Vagina (tissue), 2 donors: ENCODE measurements around the gene NOP14. TPM values are rescaled to one million over a fixed set of nuclear protein-coding genes. Genes with fewer than 3 reads are reported as not detected.

ENCODE experiments used
- DNase-seq, 2 donors: peaks; one replicate each; pipeline ENCODE4 v3.0.0-alpha.2; 2017; ENCODE audit errors: extremely low spot score in 2 of 2
- H3K27ac ChIP-seq: fragments of 200-600 bp; sonication (generic); one replicate; pipeline ENCODE4 v1.5.1; 2019
- H3K27me3 ChIP-seq: fragments of 200-600 bp; sonication (generic); one replicate; pipeline ENCODE4 v1.5.1; 2019
- H3K36me3 ChIP-seq, 2 donors: fragments of 200-600 bp; sonication (generic); one replicate each; pipeline ENCODE4 v1.5.1; 2017 to 2019
- H3K4me1 ChIP-seq: fragments of 200-600 bp; sonication (generic); one replicate; pipeline ENCODE4 v1.5.1; 2019
- H3K4me3 ChIP-seq, 2 donors: fragments of 200-600 bp; sonication (generic); 1 replicate in 1 of 2; 2 replicates in 1 of 2; pipeline ENCODE4 v1.5.1; 2016 to 2019
- H3K9me3 ChIP-seq: fragments of 200-600 bp; sonication (generic); one replicate; pipeline ENCODE4 v1.5.1; 2019
- CTCF ChIP-seq, 3 experiments: fragments of 450-650 bp in 2 of 3; fragments of 200-600 bp in 1 of 3; sonication (generic) in 1 of 3; IDR thresholded peaks; one replicate each; pipeline ENCODE4 v1.5.1; 2017 to 2019; ENCODE audit warnings: antibody characterized with exemption in 3 of 3, mild to moderate bottlenecking in 2 of 3, moderate library complexity in 2 of 3
- POLR2A ChIP-seq, 2 donors: fragments of 450-650 bp; IDR thresholded peaks; one replicate each; pipeline ENCODE4 v1.6.1; 2017; ENCODE audit warnings: antibody characterized with exemption in 2 of 2, mild to moderate bottlenecking in 2 of 2, moderate library complexity in 2 of 2
- POLR2AphosphoS5 ChIP-seq, 2 donors: sonication (generic); formaldehyde crosslinking; IDR thresholded peaks; one replicate each; pipeline ENCODE4 v1.9.0; 2017; ENCODE audit warnings: antibody characterized with exemption in 2 of 2, mild to moderate bottlenecking in 2 of 2, low read depth in 1 of 2; ENCODE audit not compliant: insufficient read depth in 1 of 2
- intact Hi-C: fragments of 100-400 bp; cut with DNase I; formaldehyde crosslinking; loops from one replicate; pipeline ENCODE4 v1.15.1; 2023
- total RNA-seq: library from RNA; depleted of rRNA; stranded (reverse); fragments of >200 nt; gene quantifications from one replicate; pipeline ENCODE4 v1.2.3, GENCODE V29; 2016

Gene NOP14
- total RNA-seq, 1 donor from 2014 or later, result 18.9 TPM

GRCh38 chr4:2954358-2955185 is 8.6 kb downstream of the NOP14 start:
- Histone ChIP-seq H3K27me3 (no peaks in the 10 kb centered on the region), H3K4me3 (no peak overlapping the region), H3K4me1 (no peaks in the 10 kb centered on the region), H3K9me3 (no peaks in the 10 kb centered on the region), H3K27ac (no peak overlapping the region), H3K36me3 (peaks cover 0 to 79% of the 10 kb centered on the region in 2 donors)
- TF ChIP-seq POLR2AphosphoS5 (IDR thresholded peaks at IDR 0.05; ENCODE audit: insufficient read depth in 1 of 2, low read depth in 1 of 2), result no peak
- no peak for TF ChIP-seq CTCF (IDR thresholded peaks at IDR 0.05)
- no peak for TF ChIP-seq POLR2A (IDR thresholded peaks at IDR 0.05)
- peak in 1 of 2 donors; percentile 76 for DNase-seq
- intact Hi-C loops, result no loop called here

GRCh38 chr4:2953496-2953895 is 9.7 kb downstream of the NOP14 start:
- Histone ChIP-seq H3K27ac (no peak overlapping the region), H3K36me3 (peaks cover 0 to 89% of the 10 kb centered on the region in 2 donors), H3K27me3 (no peaks in the 10 kb centered on the region), H3K4me1 (no peaks in the 10 kb centered on the region), H3K9me3 (no peaks in the 10 kb centered on the region), H3K4me3 (no peak overlapping the region)
- TF ChIP-seq POLR2AphosphoS5 (IDR thresholded peaks at IDR 0.05; ENCODE audit: insufficient read depth in 1 of 2, low read depth in 1 of 2), result no peak
- TF ChIP-seq CTCF (IDR thresholded peaks at IDR 0.05), result no peak
- no peak for TF ChIP-seq POLR2A (IDR thresholded peaks at IDR 0.05)
- intact Hi-C loops, result no loop called here
- no peak for DNase-seq

DNA sequence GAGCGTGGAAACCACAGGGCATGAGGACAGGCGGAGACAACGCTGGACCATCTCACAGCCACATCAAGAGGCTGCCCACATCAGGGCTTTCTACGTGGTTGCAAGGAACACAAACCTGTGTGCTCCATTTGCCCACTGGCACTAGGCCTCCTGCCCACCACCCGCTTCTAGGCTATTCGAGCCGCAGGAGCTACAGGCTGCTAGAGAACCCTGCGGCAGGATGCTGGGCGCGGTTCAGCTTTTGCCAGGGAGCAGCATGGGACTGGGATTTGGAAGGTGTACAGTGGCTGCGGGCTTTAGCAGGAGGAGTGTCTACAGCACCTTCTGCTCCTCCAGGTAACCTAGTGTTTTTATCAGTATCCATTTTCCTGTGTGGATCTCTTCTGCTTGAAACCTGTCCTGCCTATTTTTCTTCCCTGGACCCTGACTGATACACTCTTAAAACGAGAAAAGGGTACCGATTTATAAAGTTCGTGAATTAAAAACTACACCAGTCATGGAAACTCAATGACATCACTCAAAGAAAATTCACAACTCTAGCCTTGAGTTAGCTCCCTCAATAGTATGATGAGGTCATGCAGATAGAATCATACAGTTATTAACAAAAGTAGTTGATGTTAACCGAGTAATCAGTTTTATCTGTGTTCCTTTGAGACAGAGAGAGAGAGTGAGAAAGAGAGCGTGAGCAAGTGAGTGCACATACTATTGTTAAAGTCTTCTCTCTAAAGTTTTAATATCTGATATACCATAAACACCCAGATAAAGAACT is 12.8 kb downstream of the NOP14 start:
- H3K9me3 ChIP-seq, result no peaks in the 10 kb centered on the region
- no peak for TF ChIP-seq POLR2A (IDR thresholded peaks at IDR 0.05)
- TF ChIP-seq POLR2AphosphoS5 (IDR thresholded peaks at IDR 0.05; ENCODE audit: insufficient read depth in 1 of 2, low read depth in 1 of 2), result no peak
- no peak for TF ChIP-seq CTCF (IDR thresholded peaks at IDR 0.05)
- no peak for DNase-seq
- no peaks in the 10 kb centered on the region for H3K27me3 ChIP-seq
- H3K27ac ChIP-seq, result no peak overlapping the region
- H3K36me3 ChIP-seq, result peaks cover 0 to 90% of the 10 kb centered on the region in 2 donors
- intact Hi-C loops, result no loop called here
- H3K4me3 ChIP-seq, result no peak overlapping the region
- H3K4me1 ChIP-seq, result no peaks in the 10 kb centered on the region

- TF ChIP-seq CTCF (IDR thresholded peaks at IDR 0.05) (no peak), POLR2AphosphoS5 (IDR thresholded peaks at IDR 0.05; ENCODE audit: insufficient read depth in 1 of 2, low read depth in 1 of 2) (no peak), POLR2A (IDR thresholded peaks at IDR 0.05) (no peak)
- H3K9me3 ChIP-seq, result no peaks in the 10 kb centered on the region
- no peaks in the 10 kb centered on the region for H3K27me3 ChIP-seq
- no peak overlapping the region for H3K4me3 ChIP-seq
- H3K36me3 ChIP-seq, result peaks cover 0 to 93% of the 10 kb centered on the region in 2 donors
- no peaks in the 10 kb centered on the region for H3K4me1 ChIP-seq
- DNase-seq, result peak in 1 of 2 donors; percentile 71
- H3K27ac ChIP-seq, result no peak overlapping the region
- intact Hi-C loops, result no loop called here
Observed at GRCh38 chr4:2949782-2950125, 13.5 kb downstream of the NOP14 start.
